Upper lobe of left lung (tissue), 6 donors: ENCODE data around the gene AGAP3. TPM values are rescaled to one million over a fixed set of nuclear protein-coding genes. Genes with fewer than 3 reads are reported as not detected.
A peak's percentile ranks its signal among the peaks of the same experiment; 100 is the strongest.

ENCODE experiments used
- ATAC-seq, 2 donors: fragments of 200-7000 bp; cut with Tn5 transposase; one replicate each; pipeline ENCODE4 v1.9.1; 2022; ENCODE audit warnings: mild to moderate bottlenecking in 2 of 2, moderate library complexity in 2 of 2; ENCODE audit not compliant: low FRiP score in 2 of 2
- DNase-seq, 2 donors: peaks; one replicate each; pipeline ENCODE4 v3.0.0-alpha.2; 2019 to 2020
- H3K27ac ChIP-seq, 4 donors: fragments of 200-600 bp; sonication (generic); one replicate each; pipeline ENCODE4 v1.5.1; 2016 to 2019
- H3K27me3 ChIP-seq, 4 donors: fragments of 200-600 bp; sonication (generic); one replicate each; pipeline ENCODE4 v1.5.1; 2017 to 2019
- H3K36me3 ChIP-seq, 4 donors: fragments of 200-600 bp; sonication (generic); one replicate each; pipeline ENCODE4 v1.5.1; 2016 to 2019
- H3K4me1 ChIP-seq, 4 donors: fragments of 200-600 bp; sonication (generic); one replicate each; pipeline ENCODE4 v1.5.1; 2018 to 2019
- H3K4me3 ChIP-seq, 4 donors: fragments of 200-600 bp; sonication (generic); one replicate each; pipeline ENCODE4 v1.5.1; 2017 to 2019; ENCODE audit warnings: mild to moderate bottlenecking in 2 of 4, moderate library complexity in 1 of 4
- H3K9me3 ChIP-seq, 4 donors: fragments of 200-600 bp; sonication (generic); one replicate each; pipeline ENCODE4 v1.5.1; 2018 to 2019
- EP300 ChIP-seq, 4 donors: sonication (generic); formaldehyde crosslinking; IDR thresholded peaks; one replicate each; pipeline ENCODE4 v1.5.1; 2017; ENCODE audit warnings: antibody characterized with exemption in 4 of 4, control low read depth in 2 of 4
- POLR2A ChIP-seq, 4 donors: fragments of 450-650 bp; IDR thresholded peaks; one replicate each; pipeline ENCODE4 v1.5.1; 2016 to 2017; ENCODE audit warnings: antibody characterized with exemption in 4 of 4, mild to moderate bottlenecking in 2 of 4
- POLR2AphosphoS5 ChIP-seq, 2 donors: sonication (generic); formaldehyde crosslinking; IDR thresholded peaks; one replicate each; pipeline ENCODE4 v1.5.1; 2017; ENCODE audit warnings: antibody characterized with exemption in 2 of 2
- WGBS, 2 donors: methylation state at CpG; one replicate each; pipeline ENCODE4 v1.1.5; 2017 to 2018; 5-methylcytosine and 5-hydroxymethylcytosine counted together
- total RNA-seq, 6 donors: library from RNA; depleted of rRNA in 4 of 6; stranded (reverse); fragments of >200 nt in 4 of 6; gene quantifications; one replicate each; pipeline versions ENCODE4 v1.1.0 to v1.2.1, GENCODE V29; 2016 to 2021
- TF ChIP-seq, protein P1 (sequence below), 6 experiments: fragments of 450-650 bp in 4 of 6; fragments of 200-600 bp in 2 of 6; sonication (generic) in 2 of 6; IDR thresholded peaks; one replicate each; pipeline ENCODE4 v1.5.1; 2016 to 2019; ENCODE audit warnings: antibody characterized with exemption in 6 of 6
- donor health status: DM: no; HTN: no; CAD: no; lungs with moderate emphysema.
- donor health status: DM: no; HTN: yes; CAD: no; lungs with severe emphysema.

The AGAP3 gene
- total RNA-seq, 6 donors from 2014 or later = 122 to 350 (median 182) TPM

DNA sequence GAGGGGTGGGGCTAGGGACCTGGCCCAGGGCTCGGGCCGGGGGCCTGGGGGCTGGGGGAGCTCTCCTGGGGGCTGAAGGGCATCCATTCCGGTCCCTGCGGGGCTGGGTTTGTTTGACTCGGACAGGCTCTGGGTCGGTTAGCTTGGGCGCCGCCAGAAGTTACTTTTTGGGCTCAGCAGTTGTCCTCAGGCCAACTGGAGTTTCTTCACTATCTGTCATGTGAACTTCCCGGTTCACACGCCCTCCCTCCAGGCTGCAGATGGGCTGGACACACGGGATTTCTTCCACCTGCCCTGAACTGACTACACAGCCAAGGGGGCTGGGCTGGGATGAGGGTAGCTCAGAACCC, 23.1 kb upstream of the AGAP3 start:
- no peaks in the 10 kb centered on the region for H3K27me3 ChIP-seq
- H3K9me3 ChIP-seq = no peaks in the 10 kb centered on the region
- H3K36me3 ChIP-seq = peaks cover 28 to 53% (median 45%) of the 10 kb centered on the region in 4 donors
- TF ChIP-seq POLR2A (IDR thresholded peaks at IDR 0.05) (no peak), POLR2AphosphoS5 (IDR thresholded peaks at IDR 0.05) (no peak), EP300 (IDR thresholded peaks at IDR 0.05) (no peak)
- TF ChIP-seq, protein P1, sequence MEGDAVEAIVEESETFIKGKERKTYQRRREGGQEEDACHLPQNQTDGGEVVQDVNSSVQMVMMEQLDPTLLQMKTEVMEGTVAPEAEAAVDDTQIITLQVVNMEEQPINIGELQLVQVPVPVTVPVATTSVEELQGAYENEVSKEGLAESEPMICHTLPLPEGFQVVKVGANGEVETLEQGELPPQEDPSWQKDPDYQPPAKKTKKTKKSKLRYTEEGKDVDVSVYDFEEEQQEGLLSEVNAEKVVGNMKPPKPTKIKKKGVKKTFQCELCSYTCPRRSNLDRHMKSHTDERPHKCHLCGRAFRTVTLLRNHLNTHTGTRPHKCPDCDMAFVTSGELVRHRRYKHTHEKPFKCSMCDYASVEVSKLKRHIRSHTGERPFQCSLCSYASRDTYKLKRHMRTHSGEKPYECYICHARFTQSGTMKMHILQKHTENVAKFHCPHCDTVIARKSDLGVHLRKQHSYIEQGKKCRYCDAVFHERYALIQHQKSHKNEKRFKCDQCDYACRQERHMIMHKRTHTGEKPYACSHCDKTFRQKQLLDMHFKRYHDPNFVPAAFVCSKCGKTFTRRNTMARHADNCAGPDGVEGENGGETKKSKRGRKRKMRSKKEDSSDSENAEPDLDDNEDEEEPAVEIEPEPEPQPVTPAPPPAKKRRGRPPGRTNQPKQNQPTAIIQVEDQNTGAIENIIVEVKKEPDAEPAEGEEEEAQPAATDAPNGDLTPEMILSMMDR (IDR thresholded peaks at IDR 0.05) = no peak
- peaks cover 30 to 51% (median 44%) of the 10 kb centered on the region in 4 donors for H3K4me1 ChIP-seq
- WGBS, 2 donors = 67% methylated on average over 11 of the region's 11 CpGs; no CpG with 5 or more reads in 1 of the 2 donors
- DNase-seq (no peak), ATAC-seq (peak in 1 of 2 donors; percentile 0)
- H3K27ac ChIP-seq = peak overlapping the region; percentile 59 to 99 (median 82)
- H3K4me3 ChIP-seq = peak overlapping the region in 3 of 4 donors; percentile 13 to 88 (median 40)

DNA sequence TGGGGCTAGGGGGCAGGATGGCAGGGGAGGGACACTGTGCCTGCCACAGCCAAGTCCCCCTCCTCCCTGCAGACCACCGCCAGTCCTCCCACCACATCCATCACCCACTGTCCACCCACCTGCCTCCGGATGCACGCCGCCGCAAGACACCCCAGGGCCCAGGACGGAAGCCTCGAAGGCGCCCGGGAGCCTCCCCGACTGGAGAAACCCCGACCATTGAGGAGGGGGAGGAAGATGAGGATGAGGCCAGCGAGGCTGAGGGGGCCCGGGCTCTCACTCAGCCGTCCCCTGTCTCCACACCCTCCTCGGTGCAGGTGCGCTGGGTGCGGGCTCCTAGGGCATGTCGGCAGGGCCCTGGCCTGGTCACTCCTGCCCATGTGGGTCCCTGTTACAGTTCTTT, 21.8 kb upstream of the AGAP3 start:
- Histone ChIP-seq H3K27me3 (no peaks in the 10 kb centered on the region), H3K36me3 (peaks cover 33 to 65% (median 57%) of the 10 kb centered on the region in 4 donors), H3K4me3 (no peak overlapping the region), H3K9me3 (no peaks in the 10 kb centered on the region), H3K27ac (no peak overlapping the region), H3K4me1 (peaks cover 23 to 39% (median 34%) of the 10 kb centered on the region in 4 donors)
- DNase-seq (peak in 1 of 2 donors; percentile 78), ATAC-seq (no peak)
- WGBS, 2 donors = 96 to 97% methylated on average over 16 to 18 of the region's 18 CpGs
- TF ChIP-seq POLR2AphosphoS5 (IDR thresholded peaks at IDR 0.05) = no peak
- TF ChIP-seq POLR2A (IDR thresholded peaks at IDR 0.05) = no peak
- TF ChIP-seq EP300 (IDR thresholded peaks at IDR 0.05) = no peak
- TF ChIP-seq, protein P1 (IDR thresholded peaks at IDR 0.05) = no peak

DNA sequence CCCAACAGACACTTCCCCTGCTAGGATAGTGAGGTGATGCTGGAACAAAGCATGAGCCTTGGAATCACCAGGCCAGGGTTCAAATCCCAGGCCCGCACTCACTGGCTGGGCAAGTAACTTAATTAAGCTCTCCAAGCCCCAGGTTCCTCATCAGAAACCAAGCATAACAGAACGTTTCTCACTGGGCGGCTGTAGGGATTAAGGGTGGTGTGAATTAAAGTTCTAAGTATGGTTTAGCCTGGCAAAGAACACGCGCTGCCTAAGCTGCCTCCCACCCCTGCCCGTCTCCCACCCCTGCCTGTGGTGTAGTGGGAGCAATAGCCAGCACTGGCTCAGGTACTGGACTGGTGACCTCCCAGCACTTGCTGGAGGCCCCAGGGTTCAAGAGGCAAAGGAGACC, 21.3 kb upstream of the AGAP3 start:
- no peak overlapping the region for H3K27ac ChIP-seq
- no peak for ATAC-seq
- H3K4me1 ChIP-seq = peaks cover 23 to 39% (median 34%) of the 10 kb centered on the region in 4 donors
- whole genome bisulfite sequencing, 2 donors = 92 to 93% methylated on average over 5 to 6 of the region's 6 CpGs
- H3K9me3 ChIP-seq = no peaks in the 10 kb centered on the region
- H3K27me3 ChIP-seq = no peaks in the 10 kb centered on the region
- peaks cover 36 to 71% (median 63%) of the 10 kb centered on the region in 4 donors for H3K36me3 ChIP-seq
- H3K4me3 ChIP-seq = no peak overlapping the region
- TF ChIP-seq POLR2A (IDR thresholded peaks at IDR 0.05) = no peak
- TF ChIP-seq POLR2AphosphoS5 (IDR thresholded peaks at IDR 0.05) = no peak
- TF ChIP-seq EP300 (IDR thresholded peaks at IDR 0.05) = no peak
- TF ChIP-seq, protein P1 (IDR thresholded peaks at IDR 0.05) = no peak
- DNase-seq = peak in 1 of 2 donors; percentile 20

DNA sequence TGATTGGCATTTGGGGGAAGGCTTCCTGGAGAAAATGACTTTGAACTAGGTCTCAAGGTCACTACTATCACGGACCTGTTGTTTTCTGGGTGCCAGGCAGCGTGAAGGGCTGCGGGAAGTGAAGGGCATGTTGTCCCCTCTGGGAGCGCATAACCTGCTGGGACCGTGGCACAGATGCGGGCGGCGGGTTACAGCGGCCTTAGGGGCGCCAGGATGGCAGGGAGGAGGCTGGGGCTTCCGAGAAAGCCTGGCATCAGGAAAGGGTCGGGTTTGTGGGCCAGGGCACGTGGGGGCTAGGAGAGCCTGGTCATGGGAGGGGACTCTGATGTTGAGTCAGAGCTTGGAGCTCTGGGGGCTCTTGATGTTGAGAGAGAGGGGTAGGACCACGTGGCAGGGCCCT, 20.8 kb upstream of the AGAP3 start:
- TF ChIP-seq POLR2AphosphoS5 (IDR thresholded peaks at IDR 0.05) = no peak
- TF ChIP-seq, protein P1 (IDR thresholded peaks at IDR 0.05) = no peak
- TF ChIP-seq EP300 (IDR thresholded peaks at IDR 0.05) = no peak
- TF ChIP-seq POLR2A (IDR thresholded peaks at IDR 0.05) = no peak
- peak in 1 of 2 donors; percentile 69 for DNase-seq
- no peaks in the 10 kb centered on the region for H3K27me3 ChIP-seq
- no peak overlapping the region for H3K4me3 ChIP-seq
- peaks cover 19 to 35% (median 29%) of the 10 kb centered on the region in 4 donors for H3K4me1 ChIP-seq
- no peak for ATAC-seq
- H3K36me3 ChIP-seq = peaks cover 41 to 76% (median 68%) of the 10 kb centered on the region in 4 donors
- 93 to 95% methylated on average over 14 of the region's 14 CpGs for WGBS, 2 donors
- H3K27ac ChIP-seq = no peak overlapping the region
- no peaks in the 10 kb centered on the region for H3K9me3 ChIP-seq
